Mesendoderm (in vitro differentiated cells): Measurements from ENCODE around the gene EEPD1.
A peak's percentile ranks its signal among the peaks of the same experiment; 100 is the strongest.
"Not testable (repeated sequence)": the region's sequence is repeated elsewhere in the genome, so short reads cannot be mapped to it uniquely, and the experiment has no call there.

Experiments used
- DNase-seq: peaks from one replicate; pipeline ENCODE4 v3.0.0; 2013
- H2AK5ac ChIP-seq: 2 replicates; pipeline ENCODE4 v1.6.1; 2013; ENCODE audit warnings: low read length, inconsistent platforms
- H2BK120ac ChIP-seq: 2 replicates; pipeline ENCODE4 v1.6.1; 2013; ENCODE audit warnings: low read depth, mild to moderate bottlenecking, low read length, moderate library complexity, mixed read lengths
- H2BK15ac ChIP-seq: replicated peaks from 2 replicates; pipeline ENCODE4 v1.6.1; 2013; ENCODE audit warnings: low read depth, mild to moderate bottlenecking, moderate library complexity
- H2BK5ac ChIP-seq: 2 replicates; pipeline ENCODE4 v1.6.1; 2013; ENCODE audit warnings: low read length, inconsistent platforms
- H3K18ac ChIP-seq: 2 replicates; pipeline ENCODE4 v1.6.1; 2013; ENCODE audit warnings: mild to moderate bottlenecking, low read length, mixed read lengths
- H3K23ac ChIP-seq: one replicate; pipeline ENCODE4 v1.6.1; 2013; ENCODE audit warnings: low read length
- H3K27ac ChIP-seq: 2 replicates; pipeline ENCODE4 v1.5.1; 2013; ENCODE audit warnings: low read depth, mild to moderate bottlenecking, inconsistent platforms, low read length, moderate library complexity
- H3K27me3 ChIP-seq: 2 replicates; pipeline ENCODE4 v1.6.1; 2013; ENCODE audit warnings: low read length, control low read depth, mild to moderate bottlenecking, inconsistent platforms; ENCODE audit not compliant: insufficient read depth, poor library complexity
- H3K36me3 ChIP-seq: 2 replicates; pipeline ENCODE4 v1.6.1; 2013; ENCODE audit warnings: low read length, inconsistent platforms; ENCODE audit not compliant: control insufficient read depth, insufficient read depth
- H3K4ac ChIP-seq: one replicate; pipeline ENCODE4 v1.6.1; 2013; ENCODE audit warnings: low read depth, mild to moderate bottlenecking, low read length, moderate library complexity
- H3K4me1 ChIP-seq: 2 replicates; pipeline ENCODE4 v1.6.1; 2013; ENCODE audit warnings: low read depth, low read length, inconsistent platforms; ENCODE audit not compliant: control insufficient read depth
- H3K4me2 ChIP-seq: 2 replicates; pipeline ENCODE4 v1.6.1; 2013; ENCODE audit warnings: low read length
- H3K4me3 ChIP-seq: 2 replicates; pipeline ENCODE4 v1.5.1; 2013; ENCODE audit warnings: mild to moderate bottlenecking, low read length
- H3K56ac ChIP-seq: one replicate; pipeline ENCODE4 v1.6.1; 2013; ENCODE audit warnings: low read length
- H3K79me1 ChIP-seq: 2 replicates; pipeline ENCODE4 v1.6.1; 2013; ENCODE audit warnings: low read length, inconsistent platforms
- H3K79me2 ChIP-seq: 2 replicates; pipeline ENCODE4 v1.6.1; 2013; ENCODE audit warnings: mild to moderate bottlenecking, low read length; ENCODE audit not compliant: control insufficient read depth, insufficient read depth
- H3K9ac ChIP-seq: 2 replicates; pipeline ENCODE4 v1.6.1; 2013; ENCODE audit warnings: low read length, inconsistent platforms
- H4K5ac ChIP-seq: one replicate; pipeline ENCODE4 v1.6.1; 2013; ENCODE audit warnings: low read length
- H4K8ac ChIP-seq: one replicate; pipeline ENCODE4 v1.6.1; 2013; ENCODE audit warnings: low read depth, mild to moderate bottlenecking, control low read depth, low read length, moderate library complexity
- WGBS: extraction: QIAGEN DNeasy Blood & Tissue Kit; methylation state at CpG from one replicate; pipeline ENCODE4 v1.1.7; 2013; ENCODE audit warnings: low lambda C conversion rate, missing lambda C conversion rate; ENCODE audit not compliant: insufficient coverage; ENCODE audit errors: extremely low coverage; 5-methylcytosine and 5-hydroxymethylcytosine counted together

EEPD1 gene

GRCh38 chr7:36244429-36244828 is 91.4 kb downstream of the EEPD1 start:
- Histone ChIP-seq H3K4ac (peak overlapping the region; percentile 23), H4K5ac (no peak overlapping the region), H3K23ac (no peak overlapping the region), H3K27ac (no peak overlapping the region), H2AK5ac (no peak overlapping the region), H4K8ac (no peak overlapping the region), H3K9ac (no peak overlapping the region), H3K4me3 (no peak overlapping the region), H3K79me2 (no peaks in the 10 kb centered on the region), H3K27me3 (no peaks in the 10 kb centered on the region), H3K36me3 (no peaks in the 10 kb centered on the region), H3K79me1 (no peaks in the 10 kb centered on the region), H3K4me1 (no peaks in the 10 kb centered on the region), H3K56ac (no peak overlapping the region), H3K4me2 (no peak overlapping the region), H2BK5ac (no peak overlapping the region), H3K18ac (no peak overlapping the region), H2BK120ac (no peak overlapping the region), H2BK15ac (no peak overlapping the region)
- DNase-seq, result no peak
- WGBS, result no CpG with 5 or more reads among the region's 5 CpGs

DNA sequence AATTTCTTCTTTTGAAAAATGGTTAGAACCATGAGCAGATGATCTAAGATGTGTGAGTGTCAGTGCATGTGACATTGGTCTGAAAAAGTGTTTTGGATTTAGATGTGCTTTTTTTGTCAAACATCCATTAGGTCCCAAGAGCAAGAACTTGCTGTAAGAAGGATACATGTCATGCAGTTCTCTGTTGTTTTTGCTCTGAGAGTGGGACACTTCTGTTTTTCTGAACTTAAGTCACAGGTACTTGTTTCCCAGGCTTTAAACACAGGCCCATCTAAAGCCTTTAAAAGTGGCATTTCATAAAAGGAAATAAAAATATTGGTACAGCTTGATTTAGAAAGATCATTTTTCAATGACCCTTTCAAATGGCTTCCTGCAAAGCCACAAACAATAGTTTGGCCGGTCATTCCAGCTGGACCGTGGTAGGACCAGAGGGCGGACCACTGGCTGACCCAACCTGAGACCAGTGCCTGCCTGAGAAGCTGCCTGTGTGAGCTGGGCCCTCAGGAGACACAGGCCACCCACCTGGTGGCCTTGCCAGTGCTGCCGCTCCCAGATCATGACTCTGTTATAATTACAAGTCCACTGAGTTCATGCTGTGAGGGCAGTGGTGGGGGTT is 92.7 kb downstream of the EEPD1 start:
- no peak overlapping the region for H3K23ac ChIP-seq
- H3K4me2 ChIP-seq, result no peak overlapping the region
- no peaks in the 10 kb centered on the region for H3K4me1 ChIP-seq
- no peak overlapping the region for H3K56ac ChIP-seq
- no peak overlapping the region for H4K8ac ChIP-seq
- no peak overlapping the region for H2AK5ac ChIP-seq
- H3K18ac ChIP-seq, result no peak overlapping the region
- no peak overlapping the region for H2BK5ac ChIP-seq
- H3K4me3 ChIP-seq, result no peak overlapping the region
- H3K4ac ChIP-seq, result no peak overlapping the region
- no peak overlapping the region for H2BK15ac ChIP-seq
- no peaks in the 10 kb centered on the region for H3K27me3 ChIP-seq
- no peaks in the 10 kb centered on the region for H3K79me1 ChIP-seq
- no peak overlapping the region for H4K5ac ChIP-seq
- DNase-seq, result no peak
- H3K36me3 ChIP-seq, result no peaks in the 10 kb centered on the region
- no CpG with 5 or more reads among the region's 4 CpGs for WGBS
- H3K27ac ChIP-seq, result no peak overlapping the region
- no peak overlapping the region for H3K9ac ChIP-seq
- no peak overlapping the region for H2BK120ac ChIP-seq
- H3K79me2 ChIP-seq, result no peaks in the 10 kb centered on the region

- no peak for DNase-seq
- no CpG with 5 or more reads among the region's 5 CpGs for WGBS
- Histone ChIP-seq H3K56ac (no peak overlapping the region), H2BK120ac (no peak overlapping the region), H4K5ac (no peak overlapping the region), H3K79me1 (no peaks in the 10 kb centered on the region), H2AK5ac (no peak overlapping the region), H3K4me1 (no peaks in the 10 kb centered on the region), H3K79me2 (no peaks in the 10 kb centered on the region), H3K18ac (no peak overlapping the region), H4K8ac (no peak overlapping the region), H2BK5ac (no peak overlapping the region), H3K4ac (no peak overlapping the region), H3K4me3 (no peak overlapping the region), H3K36me3 (no peaks in the 10 kb centered on the region), H3K23ac (no peak overlapping the region), H2BK15ac (no peak overlapping the region), H3K27me3 (no peaks in the 10 kb centered on the region), H3K27ac (no peak overlapping the region), H3K4me2 (no peak overlapping the region), H3K9ac (no peak overlapping the region)
Observed at GRCh38 chr7:36249091-36249490, 96.0 kb downstream of the EEPD1 start.

DNA sequence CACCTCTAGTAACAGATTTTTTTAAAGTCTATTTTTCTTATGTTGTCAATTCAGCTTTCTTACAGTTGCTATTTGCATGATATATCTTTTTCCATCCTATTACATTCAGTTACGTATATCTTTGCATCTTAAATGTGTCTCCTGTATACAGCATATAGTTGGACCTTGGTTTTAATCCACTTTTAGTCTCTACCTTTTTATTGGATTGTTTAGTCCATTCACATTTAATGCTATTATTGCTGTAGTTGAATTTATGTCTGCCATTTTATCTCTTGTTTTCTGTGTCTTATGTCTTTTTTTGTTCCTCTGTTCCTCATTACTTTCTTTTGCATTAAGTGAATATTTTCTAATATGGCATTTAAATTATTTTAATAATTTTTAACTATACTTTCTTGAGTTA is 100.6 kb downstream of the EEPD1 start:
- Histone ChIP-seq H3K18ac (no peak overlapping the region), H2BK120ac (no peak overlapping the region), H3K4me2 (no peak overlapping the region), H3K4me3 (no peak overlapping the region), H3K79me1 (no peaks in the 10 kb centered on the region), H3K27me3 (no peaks in the 10 kb centered on the region), H2BK5ac (no peak overlapping the region), H3K27ac (no peak overlapping the region), H3K4me1 (no peaks in the 10 kb centered on the region), H4K5ac (no peak overlapping the region), H3K4ac (no peak overlapping the region), H2BK15ac (no peak overlapping the region), H2AK5ac (no peak overlapping the region), H3K56ac (no peak overlapping the region), H3K36me3 (no peaks in the 10 kb centered on the region), H3K23ac (no peak overlapping the region), H3K9ac (no peak overlapping the region), H3K79me2 (no peaks in the 10 kb centered on the region), H4K8ac (no peak overlapping the region)
- DNase-seq, result no peak
- no CpG with 5 or more reads among the region's 1 CpG for WGBS

GRCh38 chr7:36258510-36259259 is 105.6 kb downstream of the EEPD1 start:
- WGBS, result no CpG with 5 or more reads among the region's 18 CpGs
- not testable (repeated sequence) for H3K4me3 ChIP-seq, H2AK5ac ChIP-seq, H3K36me3 ChIP-seq, H3K79me1 ChIP-seq, H3K79me2 ChIP-seq, H4K8ac ChIP-seq, H3K27ac ChIP-seq, H3K4me2 ChIP-seq, H3K27me3 ChIP-seq, H4K5ac ChIP-seq, H3K4me1 ChIP-seq, H2BK120ac ChIP-seq, H3K9ac ChIP-seq, H2BK5ac ChIP-seq, H3K23ac ChIP-seq
- H3K18ac ChIP-seq, result peak overlapping the region; percentile 80
- peak; percentile 97 for DNase-seq
- H3K56ac ChIP-seq, result peak overlapping the region; percentile 64
- peak overlapping the region; percentile 60 for H2BK15ac ChIP-seq
- peak overlapping the region; percentile 2 for H3K4ac ChIP-seq
